Measurements from ENCODE around the gene CAPZB.

The CAPZB gene

GRCh38 chr1:19449454-19450228 lies 35.7 kb downstream of the CAPZB start:
- TF ChIP-seq FOXP2 (optimal IDR thresholded peaks at IDR 0.05; ENCODE audit: borderline replicate concordance, extremely low read depth, extremely low read length, insufficient read depth) = no peak
- no peak for TF ChIP-seq POLR2AphosphoS5 (IDR thresholded peaks at IDR 0.05; ENCODE audit: low read depth, low read length)
- TF ChIP-seq, protein P1, sequence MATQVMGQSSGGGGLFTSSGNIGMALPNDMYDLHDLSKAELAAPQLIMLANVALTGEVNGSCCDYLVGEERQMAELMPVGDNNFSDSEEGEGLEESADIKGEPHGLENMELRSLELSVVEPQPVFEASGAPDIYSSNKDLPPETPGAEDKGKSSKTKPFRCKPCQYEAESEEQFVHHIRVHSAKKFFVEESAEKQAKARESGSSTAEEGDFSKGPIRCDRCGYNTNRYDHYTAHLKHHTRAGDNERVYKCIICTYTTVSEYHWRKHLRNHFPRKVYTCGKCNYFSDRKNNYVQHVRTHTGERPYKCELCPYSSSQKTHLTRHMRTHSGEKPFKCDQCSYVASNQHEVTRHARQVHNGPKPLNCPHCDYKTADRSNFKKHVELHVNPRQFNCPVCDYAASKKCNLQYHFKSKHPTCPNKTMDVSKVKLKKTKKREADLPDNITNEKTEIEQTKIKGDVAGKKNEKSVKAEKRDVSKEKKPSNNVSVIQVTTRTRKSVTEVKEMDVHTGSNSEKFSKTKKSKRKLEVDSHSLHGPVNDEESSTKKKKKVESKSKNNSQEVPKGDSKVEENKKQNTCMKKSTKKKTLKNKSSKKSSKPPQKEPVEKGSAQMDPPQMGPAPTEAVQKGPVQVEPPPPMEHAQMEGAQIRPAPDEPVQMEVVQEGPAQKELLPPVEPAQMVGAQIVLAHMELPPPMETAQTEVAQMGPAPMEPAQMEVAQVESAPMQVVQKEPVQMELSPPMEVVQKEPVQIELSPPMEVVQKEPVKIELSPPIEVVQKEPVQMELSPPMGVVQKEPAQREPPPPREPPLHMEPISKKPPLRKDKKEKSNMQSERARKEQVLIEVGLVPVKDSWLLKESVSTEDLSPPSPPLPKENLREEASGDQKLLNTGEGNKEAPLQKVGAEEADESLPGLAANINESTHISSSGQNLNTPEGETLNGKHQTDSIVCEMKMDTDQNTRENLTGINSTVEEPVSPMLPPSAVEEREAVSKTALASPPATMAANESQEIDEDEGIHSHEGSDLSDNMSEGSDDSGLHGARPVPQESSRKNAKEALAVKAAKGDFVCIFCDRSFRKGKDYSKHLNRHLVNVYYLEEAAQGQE (IDR thresholded peaks at IDR 0.05; ENCODE audit: insufficient read depth in 1 of 2, low read depth in 2 of 2, low read length in 2 of 2) = no peak
- TF ChIP-seq TAF1 (IDR thresholded peaks at IDR 0.05; ENCODE audit: borderline replicate concordance, insufficient read depth, low read length) = no peak
- no peak for TF ChIP-seq SIN3A (IDR thresholded peaks at IDR 0.05; ENCODE audit: borderline replicate concordance, insufficient read depth, low read length)

DNA sequence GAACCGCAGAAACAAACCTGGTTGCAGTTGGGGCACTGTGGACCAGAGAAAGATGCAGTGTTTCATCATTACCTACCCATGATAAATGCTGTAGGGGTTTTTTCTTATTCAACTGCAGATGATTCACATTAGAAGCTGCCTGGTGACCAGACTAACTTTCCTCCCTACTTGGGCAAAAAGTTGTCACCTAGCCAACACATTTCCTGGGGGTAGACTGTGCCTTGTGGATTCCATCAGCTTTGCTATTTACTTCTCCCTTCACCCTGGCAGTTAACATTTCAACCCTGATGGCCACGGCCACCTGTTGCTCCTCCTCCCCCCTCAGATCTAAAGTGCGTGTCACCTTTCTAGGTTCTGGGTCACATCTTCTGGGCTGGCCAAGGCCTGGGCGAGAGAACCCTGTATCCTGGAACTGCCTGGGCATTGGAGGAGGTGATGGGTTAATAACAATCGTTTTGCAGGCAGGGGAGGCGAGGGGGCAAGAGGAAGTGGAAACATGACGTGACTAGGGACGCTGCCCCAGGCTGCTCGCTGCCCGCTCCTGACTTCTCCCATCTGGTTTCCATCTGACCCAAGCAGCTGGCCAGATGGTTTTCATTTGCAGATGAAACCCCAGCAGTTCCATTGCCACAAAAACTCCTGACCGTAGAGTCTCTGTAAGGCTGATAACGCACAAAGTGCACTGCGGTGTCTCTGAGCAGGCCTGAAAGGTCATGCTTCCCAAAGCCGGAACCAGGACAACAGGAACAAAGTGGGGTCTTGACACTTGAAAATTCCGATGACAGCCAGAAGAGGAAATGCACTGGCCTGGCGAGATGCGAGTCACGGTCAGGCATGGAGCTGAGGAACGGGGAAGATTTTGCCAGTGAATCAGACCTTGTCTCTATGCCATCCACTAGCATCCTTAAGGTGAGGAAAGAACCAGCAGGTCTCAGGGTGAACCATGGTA lies 36.6 kb downstream of the CAPZB start:
- 0 out of 2 replicates have a peak, but pooled peaks have one; percentile 55 for TF ChIP-seq POLR2AphosphoS5 (IDR thresholded peaks at IDR 0.05; ENCODE audit: low read depth, low read length)
- TF ChIP-seq FOXP2 (optimal IDR thresholded peaks at IDR 0.05; ENCODE audit: borderline replicate concordance, extremely low read depth, extremely low read length, insufficient read depth) = peak; percentile 56
- no peak for TF ChIP-seq SIN3A (IDR thresholded peaks at IDR 0.05; ENCODE audit: borderline replicate concordance, insufficient read depth, low read length)

GRCh38 chr1:19447550-19447949 lies 37.8 kb downstream of the CAPZB start:
- no peak for TF ChIP-seq TAF1 (IDR thresholded peaks at IDR 0.05; ENCODE audit: borderline replicate concordance, insufficient read depth, low read length)
- no peak for TF ChIP-seq FOXP2 (optimal IDR thresholded peaks at IDR 0.05; ENCODE audit: borderline replicate concordance, extremely low read depth, extremely low read length, insufficient read depth)
- TF ChIP-seq POLR2AphosphoS5 (IDR thresholded peaks at IDR 0.05; ENCODE audit: low read depth, low read length) = no peak
- TF ChIP-seq SIN3A (IDR thresholded peaks at IDR 0.05; ENCODE audit: borderline replicate concordance, insufficient read depth, low read length) = no peak
- TF ChIP-seq, protein P1 (IDR thresholded peaks at IDR 0.05; ENCODE audit: insufficient read depth in 1 of 2, low read depth in 2 of 2, low read length in 2 of 2) = no peak

- TF ChIP-seq, protein P1 (IDR thresholded peaks at IDR 0.05; ENCODE audit: insufficient read depth in 1 of 2, low read depth in 2 of 2, low read length in 2 of 2) = no peak
- no peak for TF ChIP-seq FOXP2 (optimal IDR thresholded peaks at IDR 0.05; ENCODE audit: borderline replicate concordance, extremely low read depth, extremely low read length, insufficient read depth)
- no peak for TF ChIP-seq POLR2AphosphoS5 (IDR thresholded peaks at IDR 0.05; ENCODE audit: low read depth, low read length)
- TF ChIP-seq SIN3A (IDR thresholded peaks at IDR 0.05; ENCODE audit: borderline replicate concordance, insufficient read depth, low read length) = no peak
- TF ChIP-seq TAF1 (IDR thresholded peaks at IDR 0.05; ENCODE audit: borderline replicate concordance, insufficient read depth, low read length) = no peak
Measured at GRCh38 chr1:19445417-19446342, 39.7 kb downstream of the CAPZB start.
